Fibroblast of peridontal ligament (primary cell): ENCODE data around the gene PTPRM.

Experiments used
- DNase-seq: peaks from one replicate; pipeline ENCODE4 v3.0.0-alpha.2; 2010; ENCODE audit errors: extremely low read depth

Gene PTPRM

GRCh38 chr18:7755753-7756475 lies 188.8 kb downstream of the PTPRM start:
- peak; percentile 66 for DNase-seq

GRCh38 chr18:7757175-7757574 lies 190.1 kb downstream of the PTPRM start:
- DNase-seq, result no peak

- no peak for DNase-seq
Measured at GRCh38 chr18:7758764-7759163, 191.6 kb downstream of the PTPRM start.

- DNase-seq, result peak; percentile 15
Measured at GRCh38 chr18:7760967-7761948, 194.1 kb downstream of the PTPRM start.

GRCh38 chr18:7764405-7764804 lies 197.3 kb downstream of the PTPRM start:
- no peak for DNase-seq

- DNase-seq, result no peak
Measured at GRCh38 chr18:7766346-7766745, 199.2 kb downstream of the PTPRM start.

- DNase-seq, result no peak
Measured at GRCh38 chr18:7766817-7767216, 199.7 kb downstream of the PTPRM start.

- no peak for DNase-seq
Measured at GRCh38 chr18:7770908-7771307, 203.8 kb downstream of the PTPRM start.

- peak; percentile 39 for DNase-seq
Measured at GRCh38 chr18:7772510-7772888, 205.4 kb downstream of the PTPRM start.

- peak; percentile 7 for DNase-seq
Measured at GRCh38 chr18:7772951-7773350, 205.8 kb downstream of the PTPRM start.

GRCh38 chr18:7775128-7775527 lies 208.0 kb downstream of the PTPRM start:
- no peak for DNase-seq

GRCh38 chr18:7775843-7776242 lies 208.7 kb downstream of the PTPRM start:
- no peak for DNase-seq

GRCh38 chr18:7778181-7778580 lies 211.1 kb downstream of the PTPRM start:
- DNase-seq, result peak; percentile 15

- DNase-seq, result no peak
Measured at GRCh38 chr18:7779211-7779610, 212.1 kb downstream of the PTPRM start.

- DNase-seq, result no peak
Measured at GRCh38 chr18:7784171-7784570, 217.1 kb downstream of the PTPRM start.

GRCh38 chr18:7786569-7786968 lies 219.5 kb downstream of the PTPRM start:
- DNase-seq, result no peak

GRCh38 chr18:7787339-7787738 lies 220.2 kb downstream of the PTPRM start:
- no peak for DNase-seq

- peak; percentile 63 for DNase-seq
Measured at GRCh38 chr18:7789856-7790552, 222.9 kb downstream of the PTPRM start.

- DNase-seq, result no peak
Measured at GRCh38 chr18:7793100-7793499, 226.0 kb downstream of the PTPRM start.

- no peak for DNase-seq
Measured at GRCh38 chr18:7803956-7804469, 236.9 kb downstream of the PTPRM start.

GRCh38 chr18:7805096-7805495 lies 238.0 kb downstream of the PTPRM start:
- DNase-seq, result no peak

- no peak for DNase-seq
Measured at GRCh38 chr18:7805880-7806279, 238.8 kb downstream of the PTPRM start.
